B cell (primary cell): ENCODE data around the gene ZNF385A. TPM values are rescaled to one million over a fixed set of nuclear protein-coding genes. Genes with fewer than 3 reads are reported as not detected.

Experiments
- ATAC-seq: fragments of 200-7000 bp; cut with Tn5 transposase; one replicate; pipeline ENCODE4 v1.10.0; 2021; ENCODE audit warnings: low read depth, mild to moderate bottlenecking, moderate number of reproducible peaks, moderate library complexity
- CTCF ChIA-PET: fragments of 350-600 bp; sonication (Branson Sonifier 250); formaldehyde crosslinking; loops from one replicate; lab custom pipeline; 2021; ENCODE audit warnings: antibody characterized with exemption, inconsistent platforms; lab: Charles Lee
- POLR2A ChIA-PET: fragments of 350-600 bp; sonication (Branson Sonifier 250); formaldehyde crosslinking; loops from one replicate; lab custom pipeline; 2021; ENCODE audit warnings: antibody characterized with exemption; lab: Charles Lee
- DNase-seq: peaks from one replicate; pipeline ENCODE4 v3.0.0; 2013
- H2AFZ ChIP-seq: 2 replicates; pipeline ENCODE4 v1.6.1; 2012; ENCODE audit warnings: mild to moderate bottlenecking, low read depth, low read length; ENCODE audit not compliant: insufficient read depth, poor library complexity, severe bottlenecking
- H3K27ac ChIP-seq, 2 donors: 1 replicate in 1 of 2; 2 replicates in 1 of 2; pipeline ENCODE4 v1.5.1; 2012 to 2013; ENCODE audit warnings: low read length in 2 of 2, mild to moderate bottlenecking in 2 of 2, moderate library complexity in 1 of 2
- H3K27me3 ChIP-seq, 4 experiments: fragments of 200-600 bp in 1 of 4; sonication (generic) in 1 of 4; replicated peaks in 1 of 4; 1 replicate in 2 of 4; 2 replicates in 2 of 4; pipeline versions ENCODE4 v1.6.1 to v1.7.0; 2013 to 2016; ENCODE audit warnings: low read length in 3 of 4, mild to moderate bottlenecking in 2 of 4, mixed read lengths in 1 of 4, moderate library complexity in 1 of 4; ENCODE audit not compliant: insufficient read depth in 4 of 4, control insufficient read depth in 3 of 4; ENCODE audit errors: control extremely low read depth in 1 of 4
- H3K36me3 ChIP-seq, 2 experiments: replicated peaks in 1 of 2; 1 replicate in 1 of 2; 2 replicates in 1 of 2; pipeline versions ENCODE4 v1.6.1 to v1.7.1; 2013; ENCODE audit warnings: low read length in 1 of 2; ENCODE audit not compliant: insufficient read depth in 2 of 2, control insufficient read depth in 1 of 2; ENCODE audit errors: control extremely low read depth in 1 of 2, extremely low read depth in 1 of 2
- H3K4me1 ChIP-seq, 2 donors: fragments of 200-600 bp in 1 of 2; sonication (generic) in 1 of 2; 1 replicate in 1 of 2; 2 replicates in 1 of 2; pipeline versions ENCODE4 v1.5.1 to v1.6.1; 2013 to 2017; ENCODE audit warnings: low read length in 2 of 2; ENCODE audit not compliant: control insufficient read depth in 2 of 2, insufficient read depth in 2 of 2
- H3K4me2 ChIP-seq: replicated peaks from 2 replicates; pipeline ENCODE3; 2012; ENCODE audit warnings: mild to moderate bottlenecking, low read depth, low read length; ENCODE audit not compliant: poor library complexity, severe bottlenecking
- H3K4me3 ChIP-seq, 5 experiments: fragments of 200-600 bp in 1 of 5; sonication (generic) in 1 of 5; 1 replicate in 3 of 5; 2 replicates in 2 of 5; pipeline versions ENCODE4 v1.5.1 to v1.7.0; 2011 to 2016; ENCODE audit warnings: low read length in 4 of 5, mild to moderate bottlenecking in 4 of 5, low read depth in 2 of 5, control low read depth in 1 of 5, moderate library complexity in 1 of 5; ENCODE audit not compliant: insufficient read depth in 1 of 5; ENCODE audit errors: control extremely low read depth in 1 of 5, extremely low read depth in 1 of 5
- H3K79me2 ChIP-seq: fragments of 200-600 bp; sonication (generic); one replicate; pipeline ENCODE4 v1.6.0; 2016; ENCODE audit warnings: low read length; ENCODE audit not compliant: control insufficient read depth, insufficient read depth
- H3K9ac ChIP-seq: fragments of 200-600 bp; sonication (generic); 2 replicates; pipeline ENCODE4 v1.6.1; 2017; ENCODE audit warnings: mild to moderate bottlenecking, low read length, moderate library complexity
- H3K9me3 ChIP-seq, 3 donors: one replicate each; pipeline versions ENCODE4 v1.6.1 to v1.7.1; 2013; ENCODE audit warnings: low read length in 2 of 3; ENCODE audit not compliant: control insufficient read depth in 2 of 3, insufficient read depth in 1 of 3; ENCODE audit errors: control extremely low read depth in 1 of 3
- H4K20me1 ChIP-seq: 2 replicates; pipeline ENCODE4 v1.6.0; 2012; ENCODE audit warnings: mild to moderate bottlenecking, low read length; ENCODE audit not compliant: insufficient read depth, control insufficient read depth, poor library complexity, severe bottlenecking
- H3K27ac Mint-ChIP-seq: one replicate; pipeline ENCODE4 v1.8.0; 2021; ENCODE audit warnings: mixed read lengths
- H3K27me3 Mint-ChIP-seq: one replicate; pipeline ENCODE4 v1.8.0; 2021; ENCODE audit warnings: mixed read lengths
- H3K4me1 Mint-ChIP-seq: one replicate; pipeline ENCODE4 v1.8.0; 2021; ENCODE audit warnings: mixed read lengths
- H3K4me3 Mint-ChIP-seq: one replicate; pipeline ENCODE4 v1.8.0; 2021; ENCODE audit warnings: mixed read lengths
- H3K9me3 Mint-ChIP-seq: one replicate; pipeline ENCODE4 v1.8.0; 2022; ENCODE audit warnings: mixed read lengths; ENCODE audit not compliant: insufficient read depth
- CTCF ChIP-seq: fragments of 200-600 bp; IDR thresholded peaks from one replicate; pipeline ENCODE4 v1.8.0; 2022; ENCODE audit warnings: antibody characterized with exemption, mild to moderate bottlenecking
- EZH2 ChIP-seq: IDR thresholded peaks from 2 replicates; pipeline ENCODE4 v1.6.1; 2012; ENCODE audit warnings: borderline replicate concordance, low read depth, mild to moderate bottlenecking, moderate library complexity, low read length; ENCODE audit not compliant: insufficient read depth, poor library complexity, severe bottlenecking
- whole genome bisulfite sequencing: methylation state at CpG from one replicate; pipeline ENCODE4 v1.1.5; 2013; ENCODE audit warnings: missing lambda C conversion rate; ENCODE audit not compliant: insufficient coverage; 5-methylcytosine and 5-hydroxymethylcytosine counted together
- intact Hi-C: fragments of 100-400 bp; cut with micrococcal nuclease; formaldehyde crosslinking; loops from one replicate; pipeline ENCODE4 v1.10.0; 2022
- polyA plus RNA-seq: library from polyadenylated mRNA; depleted of rRNA; stranded (reverse); fragments of >200 nt; gene quantifications from 2 replicates; pipeline ENCODE4 v1.2.3, GENCODE V29; 2012
- total RNA-seq, 2 donors: library from RNA; stranded (reverse); fragments of 120-200 nt in 1 of 2; gene quantifications; 1 replicate in 1 of 2; 2 replicates in 1 of 2; pipeline versions ENCODE4 v1.2.3 to v1.2.4, GENCODE V29; 2013 to 2022

The ZNF385A gene
- total and polyA plus RNA-seq, 2 donors (not counting 1 experiment from before 2014, with no cell fraction given) = 4.9 to 5.1 TPM

- Mint-ChIP-seq H3K27ac (no peak overlapping the region), H3K4me3 (no peak overlapping the region), H3K27me3 (no peaks in the 10 kb centered on the region), H3K9me3 (no peaks in the 10 kb centered on the region), H3K4me1 (peaks cover 12% of the 10 kb centered on the region)
- ChIA-PET CTCF (interaction anchor here (1.2 to 1.8 kb wide), 2 partner anchors 25 to 26 kb away, joined by 3 to 6 read pairs; no protein-coding TSS in a partner anchor), POLR2A (no interaction called here)
- Histone ChIP-seq H3K4me3 (no peak overlapping the region), H3K9ac (no peak overlapping the region), H3K27me3 (no peaks in the 10 kb centered on the region), H3K4me2 (no peak overlapping the region), H3K27ac (no peak overlapping the region), H3K36me3 (peaks cover 0 to 34% of the 10 kb centered on the region in 2 experiments), H3K4me1 (peaks cover 0 to 9% of the 10 kb centered on the region in 2 donors), H3K79me2 (peaks cover 15% of the 10 kb centered on the region), H4K20me1 (peaks cover 8% of the 10 kb centered on the region), H2AFZ (no peak overlapping the region), H3K9me3 (no peaks in the 10 kb centered on the region)
- DNase-seq (no peak), ATAC-seq (no peak)
- TF ChIP-seq EZH2 (no peak), CTCF (no peak)
- intact Hi-C loops = no loop called here
- WGBS = 97% methylated on average over 3 of the region's 10 CpGs
These were observed 10.6 kb downstream of the ZNF385A start for GRCh38 chr12:54373649-54374561.
